HEK293 (cell line): ENCODE results near the gene EXOC7.

Experiments used
- CTCF ChIP-seq: fragments of 450-650 bp; formaldehyde crosslinking; IDR thresholded peaks from 2 replicates; pipeline ENCODE4 v1.5.1; 2016; ENCODE audit warnings: missing biosample characterization, missing genetic modification characterization
- MZF1 ChIP-seq: fragments of 450-650 bp; formaldehyde crosslinking; IDR thresholded peaks from 2 replicates; pipeline ENCODE4 v1.5.1; 2017; ENCODE audit warnings: missing biosample characterization, missing genetic modification characterization, borderline replicate concordance
- PRDM2 ChIP-seq: fragments of 450-650 bp; formaldehyde crosslinking; IDR thresholded peaks from 2 replicates; pipeline ENCODE4 v1.5.1; 2016; ENCODE audit warnings: missing biosample characterization, missing genetic modification characterization, borderline replicate concordance
- ZBTB17 ChIP-seq: fragments of 450-650 bp; formaldehyde crosslinking; IDR thresholded peaks from 2 replicates; pipeline ENCODE4 v1.5.1; 2016; ENCODE audit warnings: missing biosample characterization, missing genetic modification characterization
- ZNF391 ChIP-seq: fragments of 450-650 bp; formaldehyde crosslinking; IDR thresholded peaks from 2 replicates; pipeline ENCODE4 v1.5.1; 2016; ENCODE audit warnings: low read depth, missing biosample characterization, missing genetic modification characterization, borderline replicate concordance
- ZNF488 ChIP-seq: fragments of 450-650 bp; formaldehyde crosslinking; IDR thresholded peaks from 2 replicates; pipeline ENCODE4 v1.5.1; 2016; ENCODE audit warnings: missing biosample characterization, missing genetic modification characterization
- ZNF521 ChIP-seq: fragments of 450-650 bp; formaldehyde crosslinking; IDR thresholded peaks from 2 replicates; pipeline ENCODE4 v1.5.1; 2017; ENCODE audit warnings: missing biosample characterization, mild to moderate bottlenecking, missing genetic modification characterization
- TF ChIP-seq, protein P1 (sequence below): fragments of 450-650 bp; formaldehyde crosslinking; IDR thresholded peaks from 2 replicates; pipeline ENCODE4 v1.5.1; 2016; ENCODE audit warnings: missing biosample characterization, missing genetic modification characterization

GRCh38 chr17:76049836-76050537, 53.6 kb downstream of the EXOC7 start:
- TF ChIP-seq CTCF (tag by site-specific recombination) (no peak), ZNF488 (tag by site-specific recombination) (no peak), ZNF391 (no peak), PRDM2 (tag by site-specific recombination) (no peak), ZNF521 (tag by site-specific recombination) (no peak), ZBTB17 (tag by site-specific recombination) (no peak), MZF1 (tag by site-specific recombination) (no peak)
- TF ChIP-seq, protein P1, sequence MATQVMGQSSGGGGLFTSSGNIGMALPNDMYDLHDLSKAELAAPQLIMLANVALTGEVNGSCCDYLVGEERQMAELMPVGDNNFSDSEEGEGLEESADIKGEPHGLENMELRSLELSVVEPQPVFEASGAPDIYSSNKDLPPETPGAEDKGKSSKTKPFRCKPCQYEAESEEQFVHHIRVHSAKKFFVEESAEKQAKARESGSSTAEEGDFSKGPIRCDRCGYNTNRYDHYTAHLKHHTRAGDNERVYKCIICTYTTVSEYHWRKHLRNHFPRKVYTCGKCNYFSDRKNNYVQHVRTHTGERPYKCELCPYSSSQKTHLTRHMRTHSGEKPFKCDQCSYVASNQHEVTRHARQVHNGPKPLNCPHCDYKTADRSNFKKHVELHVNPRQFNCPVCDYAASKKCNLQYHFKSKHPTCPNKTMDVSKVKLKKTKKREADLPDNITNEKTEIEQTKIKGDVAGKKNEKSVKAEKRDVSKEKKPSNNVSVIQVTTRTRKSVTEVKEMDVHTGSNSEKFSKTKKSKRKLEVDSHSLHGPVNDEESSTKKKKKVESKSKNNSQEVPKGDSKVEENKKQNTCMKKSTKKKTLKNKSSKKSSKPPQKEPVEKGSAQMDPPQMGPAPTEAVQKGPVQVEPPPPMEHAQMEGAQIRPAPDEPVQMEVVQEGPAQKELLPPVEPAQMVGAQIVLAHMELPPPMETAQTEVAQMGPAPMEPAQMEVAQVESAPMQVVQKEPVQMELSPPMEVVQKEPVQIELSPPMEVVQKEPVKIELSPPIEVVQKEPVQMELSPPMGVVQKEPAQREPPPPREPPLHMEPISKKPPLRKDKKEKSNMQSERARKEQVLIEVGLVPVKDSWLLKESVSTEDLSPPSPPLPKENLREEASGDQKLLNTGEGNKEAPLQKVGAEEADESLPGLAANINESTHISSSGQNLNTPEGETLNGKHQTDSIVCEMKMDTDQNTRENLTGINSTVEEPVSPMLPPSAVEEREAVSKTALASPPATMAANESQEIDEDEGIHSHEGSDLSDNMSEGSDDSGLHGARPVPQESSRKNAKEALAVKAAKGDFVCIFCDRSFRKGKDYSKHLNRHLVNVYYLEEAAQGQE (tag by site-specific recombination) = no peak
